ENCODE measurements around the gene IFT81.

DNA sequence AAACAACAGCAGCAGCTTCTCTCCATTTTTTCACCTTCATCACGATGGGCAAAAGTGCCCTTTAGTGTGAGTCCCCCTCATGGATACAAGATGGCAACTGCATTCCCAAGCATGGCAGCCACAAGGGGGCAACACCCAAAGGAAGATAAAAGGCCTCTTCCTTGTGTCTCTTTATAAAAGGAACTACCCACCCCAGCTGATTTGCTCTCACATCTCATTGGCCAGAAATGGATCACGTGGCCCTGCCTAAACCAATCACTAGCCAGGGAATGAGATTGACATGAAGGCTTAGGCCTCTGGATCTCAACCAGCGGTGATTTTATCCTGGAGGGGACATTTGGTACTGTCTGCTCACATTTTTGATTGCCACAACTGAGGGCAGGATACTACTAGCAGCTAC lies 21.9 kb upstream of the IFT81 start:
- TF ChIP-seq, protein P1, sequence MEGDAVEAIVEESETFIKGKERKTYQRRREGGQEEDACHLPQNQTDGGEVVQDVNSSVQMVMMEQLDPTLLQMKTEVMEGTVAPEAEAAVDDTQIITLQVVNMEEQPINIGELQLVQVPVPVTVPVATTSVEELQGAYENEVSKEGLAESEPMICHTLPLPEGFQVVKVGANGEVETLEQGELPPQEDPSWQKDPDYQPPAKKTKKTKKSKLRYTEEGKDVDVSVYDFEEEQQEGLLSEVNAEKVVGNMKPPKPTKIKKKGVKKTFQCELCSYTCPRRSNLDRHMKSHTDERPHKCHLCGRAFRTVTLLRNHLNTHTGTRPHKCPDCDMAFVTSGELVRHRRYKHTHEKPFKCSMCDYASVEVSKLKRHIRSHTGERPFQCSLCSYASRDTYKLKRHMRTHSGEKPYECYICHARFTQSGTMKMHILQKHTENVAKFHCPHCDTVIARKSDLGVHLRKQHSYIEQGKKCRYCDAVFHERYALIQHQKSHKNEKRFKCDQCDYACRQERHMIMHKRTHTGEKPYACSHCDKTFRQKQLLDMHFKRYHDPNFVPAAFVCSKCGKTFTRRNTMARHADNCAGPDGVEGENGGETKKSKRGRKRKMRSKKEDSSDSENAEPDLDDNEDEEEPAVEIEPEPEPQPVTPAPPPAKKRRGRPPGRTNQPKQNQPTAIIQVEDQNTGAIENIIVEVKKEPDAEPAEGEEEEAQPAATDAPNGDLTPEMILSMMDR (IDR thresholded peaks at IDR 0.05): peak; percentile 20 to 39 (median 32)
- no peak for TF ChIP-seq POLR2A (IDR thresholded peaks at IDR 0.05)
